Rectal smooth muscle tissue (tissue), 1 donor: Measurements from ENCODE around the gene SHE.

Source experiments
- H3K27ac ChIP-seq: one replicate; pipeline ENCODE4 v1.7.0; 2013; ENCODE audit warnings: low read depth, low read length, inconsistent platforms
- H3K27me3 ChIP-seq: one replicate; pipeline ENCODE4 v1.7.0; 2013; ENCODE audit warnings: low read length; ENCODE audit not compliant: control insufficient read depth, insufficient read depth
- H3K36me3 ChIP-seq: one replicate; pipeline ENCODE4 v1.7.0; 2013; ENCODE audit warnings: low read length; ENCODE audit not compliant: control insufficient read depth, insufficient read depth
- H3K4me1 ChIP-seq: one replicate; pipeline ENCODE4 v1.7.0; 2013; ENCODE audit warnings: low read length; ENCODE audit not compliant: control insufficient read depth, insufficient read depth
- H3K4me3 ChIP-seq: one replicate; pipeline ENCODE4 v1.7.0; 2013; ENCODE audit warnings: low read length
- H3K9ac ChIP-seq: one replicate; pipeline ENCODE4 v1.7.0; 2013; ENCODE audit warnings: low read length

SHE gene

DNA sequence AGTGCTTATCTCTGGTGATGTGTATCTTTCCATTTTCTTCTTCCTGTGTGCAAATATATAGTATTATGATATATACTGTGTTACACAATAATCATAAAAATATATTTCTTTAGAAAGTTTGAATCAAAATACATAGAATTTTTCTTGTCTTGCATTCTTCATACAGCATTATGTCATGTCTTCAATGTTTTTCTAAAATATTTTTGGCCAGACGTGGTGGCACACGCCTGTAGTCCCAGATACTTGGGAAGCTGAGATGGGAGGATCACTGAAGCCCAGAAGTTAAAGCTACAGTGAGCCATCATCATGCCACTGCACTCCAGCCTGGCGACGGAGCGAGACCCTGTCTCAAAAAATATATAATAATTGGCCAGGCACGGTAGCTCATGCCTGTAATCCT is 55.4 kb downstream of the SHE start:
- Histone ChIP-seq H3K9ac (no peak overlapping the region), H3K36me3 (peaks cover 25% of the 10 kb centered on the region), H3K4me3 (no peak overlapping the region), H3K4me1 (peaks cover 5% of the 10 kb centered on the region), H3K27ac (no peak overlapping the region), H3K27me3 (no peaks in the 10 kb centered on the region)

GRCh38 chr1:154446292-154446691 is 55.9 kb downstream of the SHE start:
- H3K27ac ChIP-seq: peak overlapping the region; percentile 11
- no peak overlapping the region for H3K9ac ChIP-seq
- peaks cover 25% of the 10 kb centered on the region for H3K36me3 ChIP-seq

GRCh38 chr1:154445040-154445472 is 57.2 kb downstream of the SHE start:
- Histone ChIP-seq H3K36me3 (peaks cover 20% of the 10 kb centered on the region), H3K4me1 (peaks cover 5% of the 10 kb centered on the region), H3K9ac (no peak overlapping the region), H3K4me3 (no peak overlapping the region), H3K27ac (no peak overlapping the region), H3K27me3 (no peaks in the 10 kb centered on the region)

More at GRCh38 chr1:154446292-154446691, 55.9 kb downstream of the SHE start:
- no peak overlapping the region for H3K4me3 ChIP-seq
- peaks cover 5% of the 10 kb centered on the region for H3K4me1 ChIP-seq
- H3K27me3 ChIP-seq: no peaks in the 10 kb centered on the region

DNA sequence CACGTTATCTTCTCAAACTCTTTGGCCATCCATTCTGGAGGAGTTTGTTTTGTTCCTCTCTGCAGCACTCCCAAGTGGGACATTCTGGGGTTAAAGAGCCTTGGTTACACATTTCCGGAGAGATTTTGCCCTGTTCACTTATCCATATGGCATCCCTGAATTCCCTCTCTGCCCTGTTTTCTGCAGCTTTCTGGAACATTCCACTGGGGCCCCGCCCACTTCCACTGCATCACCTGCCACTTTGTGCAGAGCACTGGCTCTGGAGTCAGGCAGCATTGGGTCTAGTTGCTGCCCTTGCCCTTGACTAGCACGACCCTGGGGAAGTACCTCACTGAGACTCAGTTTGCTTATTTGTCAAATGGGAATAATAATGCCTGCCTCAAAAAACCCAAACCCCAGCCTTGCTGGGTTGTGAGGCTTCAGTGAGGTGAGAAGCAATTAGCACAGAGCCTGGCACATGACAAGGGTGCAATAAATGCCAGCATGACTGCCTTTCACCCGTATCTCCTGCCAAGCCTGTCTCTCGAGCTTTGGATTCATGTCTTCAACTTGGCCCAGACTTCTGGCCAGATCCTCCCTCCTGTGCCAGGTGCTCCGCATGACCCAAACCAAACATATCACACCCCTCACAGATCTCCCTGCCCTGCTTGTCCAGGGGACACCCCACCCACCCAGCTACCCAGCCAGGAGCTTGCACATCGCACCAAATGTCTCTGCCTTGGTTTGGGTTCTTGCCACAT is 58.8 kb downstream of the SHE start:
- no peak overlapping the region for H3K27ac ChIP-seq
- H3K4me1 ChIP-seq: peaks cover 5% of the 10 kb centered on the region
- no peak overlapping the region for H3K4me3 ChIP-seq
- peaks cover 17% of the 10 kb centered on the region for H3K36me3 ChIP-seq
- H3K9ac ChIP-seq: no peak overlapping the region
- H3K27me3 ChIP-seq: no peaks in the 10 kb centered on the region

GRCh38 chr1:154442006-154442740 is 60.0 kb downstream of the SHE start:
- Histone ChIP-seq H3K4me1 (peaks cover 5% of the 10 kb centered on the region), H3K27me3 (no peaks in the 10 kb centered on the region), H3K36me3 (peaks cover 14% of the 10 kb centered on the region), H3K27ac (no peak overlapping the region), H3K9ac (no peak overlapping the region), H3K4me3 (no peak overlapping the region)

- Histone ChIP-seq H3K4me1 (peaks cover 5% of the 10 kb centered on the region), H3K4me3 (no peak overlapping the region), H3K27me3 (no peaks in the 10 kb centered on the region), H3K36me3 (peaks cover 14% of the 10 kb centered on the region), H3K27ac (peak overlapping the region; percentile 2), H3K9ac (no peak overlapping the region)
Measured at GRCh38 chr1:154441241-154441888, 60.8 kb downstream of the SHE start.

- no peaks in the 10 kb centered on the region for H3K27me3 ChIP-seq
- H3K4me1 ChIP-seq: peaks cover 11% of the 10 kb centered on the region
- peaks cover 14% of the 10 kb centered on the region for H3K36me3 ChIP-seq
- no peak overlapping the region for H3K27ac ChIP-seq
- no peak overlapping the region for H3K4me3 ChIP-seq
- no peak overlapping the region for H3K9ac ChIP-seq
Measured at GRCh38 chr1:154440036-154440804, 62.0 kb downstream of the SHE start.

GRCh38 chr1:154436433-154436832 is 65.8 kb downstream of the SHE start:
- H3K4me3 ChIP-seq: no peak overlapping the region
- H3K27me3 ChIP-seq: no peaks in the 10 kb centered on the region
- peaks cover 37% of the 10 kb centered on the region for H3K4me1 ChIP-seq
- H3K9ac ChIP-seq: no peak overlapping the region
- H3K36me3 ChIP-seq: no peaks in the 10 kb centered on the region
- H3K27ac ChIP-seq: peak overlapping the region; percentile 43

GRCh38 chr1:154435599-154436200 is 66.5 kb downstream of the SHE start:
- Histone ChIP-seq H3K4me3 (peak overlapping the region; percentile 45), H3K36me3 (no peaks in the 10 kb centered on the region), H3K27ac (peak overlapping the region; percentile 90), H3K27me3 (no peaks in the 10 kb centered on the region), H3K4me1 (peaks cover 41% of the 10 kb centered on the region), H3K9ac (no peak overlapping the region)

DNA sequence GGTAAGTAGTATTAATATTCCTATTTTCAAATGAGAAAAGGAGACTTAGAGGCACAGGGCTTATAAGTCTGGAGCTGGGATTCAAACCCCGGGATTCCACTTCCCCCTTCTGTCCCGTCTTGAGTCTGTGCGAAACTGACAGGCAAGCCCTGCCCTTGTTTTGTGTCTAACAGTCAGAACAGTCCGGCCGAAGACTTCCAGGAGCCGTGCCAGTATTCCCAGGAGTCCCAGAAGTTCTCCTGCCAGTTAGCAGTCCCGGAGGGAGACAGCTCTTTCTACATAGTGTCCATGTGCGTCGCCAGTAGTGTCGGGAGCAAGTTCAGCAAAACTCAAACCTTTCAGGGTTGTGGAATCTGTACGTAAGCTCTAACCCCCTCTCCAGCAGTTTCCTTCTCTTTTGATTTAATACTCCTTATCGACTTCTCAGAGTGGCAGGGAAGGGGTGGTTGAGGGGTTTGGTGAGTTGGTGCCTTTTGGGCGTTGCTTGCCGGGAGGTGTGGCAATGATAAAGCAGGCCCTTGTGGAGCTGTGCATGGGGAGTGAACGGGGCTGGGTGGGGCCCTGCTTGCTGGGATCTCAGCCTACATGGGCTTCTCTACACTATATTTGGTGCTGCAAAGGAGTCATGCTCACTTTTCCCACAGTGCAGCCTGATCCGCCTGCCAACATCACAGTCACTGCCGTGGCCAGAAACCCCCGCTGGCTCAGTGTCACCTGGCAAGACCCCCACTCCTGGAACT is 67.7 kb downstream of the SHE start:
- Histone ChIP-seq H3K4me1 (peaks cover 44% of the 10 kb centered on the region), H3K4me3 (peak overlapping the region; percentile 51), H3K9ac (no peak overlapping the region), H3K27me3 (no peaks in the 10 kb centered on the region), H3K36me3 (no peaks in the 10 kb centered on the region), H3K27ac (peak overlapping the region; percentile 90)

GRCh38 chr1:154433161-154433764 is 68.9 kb downstream of the SHE start:
- Histone ChIP-seq H3K27ac (peak overlapping the region; percentile 90), H3K4me1 (peaks cover 57% of the 10 kb centered on the region), H3K4me3 (no peak overlapping the region), H3K36me3 (no peaks in the 10 kb centered on the region), H3K9ac (peak overlapping the region; percentile 30), H3K27me3 (no peaks in the 10 kb centered on the region)
